Stomach (tissue), 4 donors: ENCODE data around the gene REEP6.

Source experiments
- EP300 ChIP-seq: sonication (generic); formaldehyde crosslinking; IDR thresholded peaks from one replicate; pipeline ENCODE4 v1.6.1; 2017; ENCODE audit warnings: antibody characterized with exemption
- POLR2A ChIP-seq, 4 donors: fragments of 450-650 bp; IDR thresholded peaks; one replicate each; pipeline ENCODE4 v1.6.1; 2016; ENCODE audit warnings: antibody characterized with exemption in 4 of 4, control low read depth in 2 of 4, mild to moderate bottlenecking in 1 of 4, moderate library complexity in 1 of 4
- POLR2AphosphoS5 ChIP-seq, 3 donors: sonication (generic); formaldehyde crosslinking; IDR thresholded peaks; one replicate each; pipeline ENCODE4 v1.6.1; 2016; ENCODE audit warnings: antibody characterized with exemption in 3 of 3
- TF ChIP-seq, protein P1 (sequence below), 7 experiments: fragments of 450-650 bp in 4 of 7; fragments of 200-600 bp in 3 of 7; sonication (generic) in 3 of 7; IDR thresholded peaks; one replicate each; pipeline ENCODE4 v1.5.1; 2016 to 2019; ENCODE audit warnings: antibody characterized with exemption in 7 of 7, control low read depth in 2 of 7, mild to moderate bottlenecking in 1 of 7

- no peak for TF ChIP-seq POLR2A (IDR thresholded peaks at IDR 0.05)
- TF ChIP-seq, protein P1, sequence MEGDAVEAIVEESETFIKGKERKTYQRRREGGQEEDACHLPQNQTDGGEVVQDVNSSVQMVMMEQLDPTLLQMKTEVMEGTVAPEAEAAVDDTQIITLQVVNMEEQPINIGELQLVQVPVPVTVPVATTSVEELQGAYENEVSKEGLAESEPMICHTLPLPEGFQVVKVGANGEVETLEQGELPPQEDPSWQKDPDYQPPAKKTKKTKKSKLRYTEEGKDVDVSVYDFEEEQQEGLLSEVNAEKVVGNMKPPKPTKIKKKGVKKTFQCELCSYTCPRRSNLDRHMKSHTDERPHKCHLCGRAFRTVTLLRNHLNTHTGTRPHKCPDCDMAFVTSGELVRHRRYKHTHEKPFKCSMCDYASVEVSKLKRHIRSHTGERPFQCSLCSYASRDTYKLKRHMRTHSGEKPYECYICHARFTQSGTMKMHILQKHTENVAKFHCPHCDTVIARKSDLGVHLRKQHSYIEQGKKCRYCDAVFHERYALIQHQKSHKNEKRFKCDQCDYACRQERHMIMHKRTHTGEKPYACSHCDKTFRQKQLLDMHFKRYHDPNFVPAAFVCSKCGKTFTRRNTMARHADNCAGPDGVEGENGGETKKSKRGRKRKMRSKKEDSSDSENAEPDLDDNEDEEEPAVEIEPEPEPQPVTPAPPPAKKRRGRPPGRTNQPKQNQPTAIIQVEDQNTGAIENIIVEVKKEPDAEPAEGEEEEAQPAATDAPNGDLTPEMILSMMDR (IDR thresholded peaks at IDR 0.05): no peak
- no peak for TF ChIP-seq POLR2AphosphoS5 (IDR thresholded peaks at IDR 0.05)
- TF ChIP-seq EP300: no peak
These were observed 43.0 kb upstream of the REEP6 start for GRCh38 chr19:1447944-1448343.
